Astrocyte (in vitro differentiated cells and primary cell): ENCODE measurements around the gene VASN. TPM values are rescaled to one million over a fixed set of nuclear protein-coding genes. Genes with fewer than 3 reads are reported as not detected.

Source experiments
- DNase-seq: peaks from one replicate; pipeline ENCODE4 v3.0.0-alpha.2; 2010; ENCODE audit warnings: low read depth
- FAIRE-seq: peaks from 2 replicates; lab custom pipeline; 2011; peaks lifted over from hg19 to GRCh38; lab: Jason Lieb, UNC
- H2AFZ ChIP-seq: 2 replicates; pipeline ENCODE4 v1.6.0; 2012; ENCODE audit warnings: low read depth, low read length, inconsistent platforms
- H3K27ac ChIP-seq: 2 replicates; pipeline ENCODE4 v1.5.1; 2011; ENCODE audit warnings: low read depth, low read length, inconsistent platforms
- H3K27me3 ChIP-seq: 2 replicates; pipeline ENCODE4 v1.6.0; 2011; ENCODE audit warnings: low read length, inconsistent platforms; ENCODE audit not compliant: insufficient read depth
- H3K36me3 ChIP-seq: 2 replicates; pipeline ENCODE4 v1.5.1; 2011; ENCODE audit warnings: low read length, inconsistent platforms; ENCODE audit not compliant: insufficient read depth
- H3K4me1 ChIP-seq: 2 replicates; pipeline ENCODE4 v1.5.1; 2011; ENCODE audit warnings: low read length, inconsistent platforms; ENCODE audit not compliant: insufficient read depth
- H3K4me2 ChIP-seq: 2 replicates; pipeline ENCODE4 v1.6.0; 2012; ENCODE audit warnings: low read length, inconsistent platforms
- H3K4me3 ChIP-seq: 2 replicates; pipeline ENCODE4 v1.5.1; 2011; ENCODE audit warnings: low read depth, mild to moderate bottlenecking, low read length, inconsistent platforms; ENCODE audit not compliant: insufficient read depth
- H3K79me2 ChIP-seq: 2 replicates; pipeline ENCODE4 v1.6.0; 2012; ENCODE audit warnings: mild to moderate bottlenecking, low read length, inconsistent platforms; ENCODE audit not compliant: insufficient read depth
- H3K9ac ChIP-seq: 2 replicates; pipeline ENCODE4 v1.6.0; 2012; ENCODE audit warnings: mild to moderate bottlenecking, low read length, inconsistent platforms
- H3K9me3 ChIP-seq: 2 replicates; pipeline ENCODE4 v1.5.1; 2012; ENCODE audit warnings: low read depth, mild to moderate bottlenecking, low read length, inconsistent platforms; ENCODE audit not compliant: insufficient read depth
- H4K20me1 ChIP-seq: 2 replicates; pipeline ENCODE4 v1.6.0; 2012; ENCODE audit warnings: low read length, inconsistent platforms; ENCODE audit not compliant: insufficient read depth
- H3K27ac Mint-ChIP-seq: one replicate; pipeline ENCODE4 v1.8.0; 2021; ENCODE audit warnings: mild to moderate bottlenecking, mixed read lengths; ENCODE audit not compliant: unreplicated experiment
- H3K27me3 Mint-ChIP-seq: one replicate; pipeline ENCODE4 v1.8.0; 2021; ENCODE audit warnings: low read depth, mixed read lengths; ENCODE audit not compliant: unreplicated experiment
- H3K36me3 Mint-ChIP-seq: one replicate; pipeline ENCODE4 v1.8.0; 2021; ENCODE audit warnings: low read depth, mixed read lengths; ENCODE audit not compliant: unreplicated experiment
- H3K4me1 Mint-ChIP-seq: one replicate; pipeline ENCODE4 v1.8.0; 2021; ENCODE audit warnings: low read depth, mixed read lengths; ENCODE audit not compliant: unreplicated experiment
- H3K4me3 Mint-ChIP-seq: one replicate; pipeline ENCODE4 v1.8.0; 2021; ENCODE audit warnings: mild to moderate bottlenecking, moderate library complexity, mixed read lengths; ENCODE audit not compliant: unreplicated experiment
- H3K9me3 Mint-ChIP-seq: one replicate; pipeline ENCODE4 v1.8.0; 2021; ENCODE audit warnings: mild to moderate bottlenecking, mixed read lengths; ENCODE audit not compliant: unreplicated experiment
- CTCF ChIP-seq: IDR thresholded peaks from 2 replicates; pipeline ENCODE4 v1.5.1; 2011; ENCODE audit warnings: low read depth, mild to moderate bottlenecking, inconsistent platforms, low read length, moderate library complexity; ENCODE audit not compliant: insufficient read depth
- EZH2 ChIP-seq: IDR thresholded peaks from 2 replicates; pipeline ENCODE4 v1.6.1; 2012; ENCODE audit warnings: mild to moderate bottlenecking, low read length, inconsistent platforms; ENCODE audit not compliant: insufficient read depth
- total RNA-seq: library from RNA; stranded (reverse); gene quantifications from 2 replicates; pipeline ENCODE4 v1.2.1, GENCODE V29; 2021

VASN gene
- total RNA-seq, 1 donor from 2014 or later = 32.0 TPM

GRCh38 chr16:4328782-4329775 is 42.6 kb upstream of the VASN start:
- Mint-ChIP-seq H3K9me3 (no peaks in the 10 kb centered on the region), H3K4me3 (peak overlapping the region; percentile 34), H3K27ac (no peak overlapping the region), H3K36me3 (peaks cover 2% of the 10 kb centered on the region), H3K27me3 (no peaks in the 10 kb centered on the region), H3K4me1 (peaks cover 11% of the 10 kb centered on the region)
- H3K36me3 ChIP-seq = no peaks in the 10 kb centered on the region
- H3K27me3 ChIP-seq = no peaks in the 10 kb centered on the region
- peak overlapping the region; percentile 87 for H3K4me2 ChIP-seq
- peaks cover 79% of the 10 kb centered on the region for H3K79me2 ChIP-seq
- no peak overlapping the region for H3K4me3 ChIP-seq
- no peak overlapping the region for H3K27ac ChIP-seq
- H4K20me1 ChIP-seq = peaks cover 85% of the 10 kb centered on the region
- DNase-seq = no peak
- FAIRE-seq = no peak
- no peak overlapping the region for H2AFZ ChIP-seq
- no peaks in the 10 kb centered on the region for H3K9me3 ChIP-seq
- H3K4me1 ChIP-seq = peaks cover 17% of the 10 kb centered on the region
- TF ChIP-seq EZH2 (no peak), CTCF (no peak)
- H3K9ac ChIP-seq = peak overlapping the region; percentile 62

DNA sequence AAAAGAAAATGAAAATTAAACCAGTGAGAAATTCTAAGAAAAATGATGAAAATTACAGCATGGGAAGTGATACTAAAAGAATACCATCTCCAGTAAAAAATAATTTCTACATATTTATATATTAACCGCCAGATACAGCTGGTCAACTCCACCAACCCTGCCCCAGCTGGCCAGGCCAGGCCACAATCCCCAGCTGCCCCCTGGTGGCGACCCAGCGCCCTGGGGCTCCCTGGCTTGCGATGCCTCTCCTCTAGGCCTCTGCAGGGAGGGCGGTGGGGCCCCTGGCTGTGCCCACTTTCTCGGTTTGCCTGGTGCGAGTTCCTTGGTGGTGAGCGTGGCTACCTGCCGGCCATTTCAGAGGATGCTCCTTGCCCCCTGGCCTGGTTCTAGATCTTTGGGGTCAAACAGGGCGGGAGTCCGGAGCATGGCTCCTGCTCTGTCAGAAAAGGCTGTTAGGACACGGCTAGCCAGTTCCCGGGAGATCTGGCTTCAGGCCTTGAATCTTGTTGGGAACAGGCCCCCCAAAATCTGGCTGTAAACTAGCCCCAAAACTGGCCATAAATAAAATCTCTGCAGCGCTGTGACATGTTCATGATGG is 41.3 kb upstream of the VASN start:
- no peaks in the 10 kb centered on the region for H3K27me3 ChIP-seq
- no peaks in the 10 kb centered on the region for H3K27me3 Mint-ChIP-seq
- H3K27ac Mint-ChIP-seq = no peak overlapping the region
- no peaks in the 10 kb centered on the region for H3K9me3 Mint-ChIP-seq
- DNase-seq = no peak
- H3K4me2 ChIP-seq = no peak overlapping the region
- peaks cover 15% of the 10 kb centered on the region for H3K4me1 ChIP-seq
- no peak overlapping the region for H3K4me3 ChIP-seq
- no peak overlapping the region for H3K9ac ChIP-seq
- no peak overlapping the region for H2AFZ ChIP-seq
- no peak overlapping the region for H3K27ac ChIP-seq
- no peaks in the 10 kb centered on the region for H3K9me3 ChIP-seq
- peaks cover 2% of the 10 kb centered on the region for H3K36me3 Mint-ChIP-seq
- H3K36me3 ChIP-seq = no peaks in the 10 kb centered on the region
- peaks cover 7% of the 10 kb centered on the region for H3K4me1 Mint-ChIP-seq
- peaks cover 82% of the 10 kb centered on the region for H4K20me1 ChIP-seq
- TF ChIP-seq CTCF (peak; percentile 81), EZH2 (no peak)
- FAIRE-seq = no peak
- H3K79me2 ChIP-seq = peaks cover 66% of the 10 kb centered on the region
- no peak overlapping the region for H3K4me3 Mint-ChIP-seq
